ENCODE results near the gene NDUFB3.

DNA sequence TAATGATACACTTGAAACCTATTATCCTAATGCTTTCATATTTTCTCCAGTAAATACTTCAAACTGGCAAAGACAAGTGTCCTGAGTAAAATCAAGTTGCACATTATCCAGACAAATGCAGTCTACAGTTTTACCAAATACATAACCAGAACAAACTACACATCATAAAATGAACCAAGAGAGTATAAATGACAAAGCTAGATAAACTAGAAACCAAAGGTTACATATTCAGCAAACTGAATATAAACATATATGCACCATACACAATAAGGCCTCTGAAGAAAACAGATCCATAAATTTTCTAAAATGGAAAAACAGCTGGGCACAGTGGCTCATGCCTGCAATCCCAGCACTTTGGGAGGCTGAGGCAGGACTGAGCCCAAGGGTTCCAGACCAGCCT, 47.3 kb upstream of the NDUFB3 start:
- TF ChIP-seq GATA3 (IDR thresholded peaks at IDR 0.05; ENCODE audit: low read depth, low read length) (no peak), GATA2 (IDR thresholded peaks at IDR 0.05; ENCODE audit: low read depth, low read length) (no peak)
